ENCODE measurements around the gene HEATR9. TPM values are rescaled to one million over a fixed set of nuclear protein-coding genes. Genes with fewer than 3 reads are reported as not detected.
A peak's percentile ranks its signal among the peaks of the same experiment; 100 is the strongest.

The HEATR9 gene
- total and polyA plus RNA-seq, 2 of the 13 experiments (the other 11 are each of a cell fraction or from before 2014, with no cell fraction given) = not detected

GRCh38 chr17:35913609-35914008 is 44.9 kb upstream of the HEATR9 start:
- CTCF ChIA-PET (ENCODE audit: low intra/inter-chr PET ratio, low total read pairs) = no interaction called here
- Histone ChIP-seq H3K27ac (ENCODE audit: extremely low read length, insufficient read depth, low read length) (no peak overlapping the region), H3K4me3 (replicated peaks in 1 of 3; ENCODE audit: insufficient read depth in 1 of 3, low read depth in 2 of 3, low read length in 3 of 3) (no peak overlapping the region), H3K9me3 (ENCODE audit: low read length) (no peaks in the 10 kb centered on the region), H2AFZ (ENCODE audit: low read length) (no peak overlapping the region), H3K79me2 (ENCODE audit: insufficient read depth, low read length) (no peaks in the 10 kb centered on the region), H3K4me1 (ENCODE audit: insufficient read depth, low read length) (peaks cover 35% of the 10 kb centered on the region), H4K20me1 (ENCODE audit: insufficient read depth, low read length) (no peaks in the 10 kb centered on the region), H3K27me3 (ENCODE audit: control insufficient read depth in 1 of 2, insufficient read depth in 2 of 2, low read length in 2 of 2) (no peaks in the 10 kb centered on the region), H3K36me3 (replicated peaks in 1 of 2; ENCODE audit: control insufficient read depth in 1 of 2, insufficient read depth in 2 of 2, low read length in 2 of 2) (no peaks in the 10 kb centered on the region), H3K4me2 (ENCODE audit: low read depth, low read length) (no peak overlapping the region), H3K9ac (ENCODE audit: insufficient read depth, low read depth, low read length) (no peak overlapping the region)
- in situ Hi-C loops (cut with HindIII; ENCODE audit: extremely low pct_ligation_motif_present, low pct_unique_long_range_greater_than_20kb) (no loop called here), intact Hi-C loops (cut with micrococcal nuclease; ENCODE audit: unreplicated experiment) (no loop called here)
- peak; percentile 48; the same call in 1 of the 3 replicates for ATAC-seq
- POLR2A ChIA-PET = interaction anchor here (1.2 kb wide), 1 partner anchor 105 kb away, joined by 3 read pairs; the partner anchor contains the start of gene TAF15
- TF ChIP-seq GABPB1 (CRISPR knock-in tag; IDR thresholded peaks at IDR 0.05) = no peak
- peak; percentile 49 for TF ChIP-seq HNF4A (CRISPR knock-in tag; IDR thresholded peaks at IDR 0.05)
- no peak for TF ChIP-seq HDAC6 (IDR thresholded peaks at IDR 0.05; ENCODE audit: low read depth, low read length)
- no peak for TF ChIP-seq SATB2 (CRISPR knock-in tag; IDR thresholded peaks at IDR 0.05)
- TF ChIP-seq HNF4G (IDR thresholded peaks at IDR 0.05; ENCODE audit: borderline replicate concordance, low read depth, low read length) = peak; percentile 45; the same call in 1 of the 2 replicates
- TF ChIP-seq HNF4G (CRISPR knock-in tag; IDR thresholded peaks at IDR 0.05; ENCODE audit: borderline replicate concordance, low read depth) = no peak
- peak; percentile 21; the same call in 1 of the 2 replicates for TF ChIP-seq RARA (CRISPR knock-in tag; IDR thresholded peaks at IDR 0.05)
- TF ChIP-seq, protein P1, sequence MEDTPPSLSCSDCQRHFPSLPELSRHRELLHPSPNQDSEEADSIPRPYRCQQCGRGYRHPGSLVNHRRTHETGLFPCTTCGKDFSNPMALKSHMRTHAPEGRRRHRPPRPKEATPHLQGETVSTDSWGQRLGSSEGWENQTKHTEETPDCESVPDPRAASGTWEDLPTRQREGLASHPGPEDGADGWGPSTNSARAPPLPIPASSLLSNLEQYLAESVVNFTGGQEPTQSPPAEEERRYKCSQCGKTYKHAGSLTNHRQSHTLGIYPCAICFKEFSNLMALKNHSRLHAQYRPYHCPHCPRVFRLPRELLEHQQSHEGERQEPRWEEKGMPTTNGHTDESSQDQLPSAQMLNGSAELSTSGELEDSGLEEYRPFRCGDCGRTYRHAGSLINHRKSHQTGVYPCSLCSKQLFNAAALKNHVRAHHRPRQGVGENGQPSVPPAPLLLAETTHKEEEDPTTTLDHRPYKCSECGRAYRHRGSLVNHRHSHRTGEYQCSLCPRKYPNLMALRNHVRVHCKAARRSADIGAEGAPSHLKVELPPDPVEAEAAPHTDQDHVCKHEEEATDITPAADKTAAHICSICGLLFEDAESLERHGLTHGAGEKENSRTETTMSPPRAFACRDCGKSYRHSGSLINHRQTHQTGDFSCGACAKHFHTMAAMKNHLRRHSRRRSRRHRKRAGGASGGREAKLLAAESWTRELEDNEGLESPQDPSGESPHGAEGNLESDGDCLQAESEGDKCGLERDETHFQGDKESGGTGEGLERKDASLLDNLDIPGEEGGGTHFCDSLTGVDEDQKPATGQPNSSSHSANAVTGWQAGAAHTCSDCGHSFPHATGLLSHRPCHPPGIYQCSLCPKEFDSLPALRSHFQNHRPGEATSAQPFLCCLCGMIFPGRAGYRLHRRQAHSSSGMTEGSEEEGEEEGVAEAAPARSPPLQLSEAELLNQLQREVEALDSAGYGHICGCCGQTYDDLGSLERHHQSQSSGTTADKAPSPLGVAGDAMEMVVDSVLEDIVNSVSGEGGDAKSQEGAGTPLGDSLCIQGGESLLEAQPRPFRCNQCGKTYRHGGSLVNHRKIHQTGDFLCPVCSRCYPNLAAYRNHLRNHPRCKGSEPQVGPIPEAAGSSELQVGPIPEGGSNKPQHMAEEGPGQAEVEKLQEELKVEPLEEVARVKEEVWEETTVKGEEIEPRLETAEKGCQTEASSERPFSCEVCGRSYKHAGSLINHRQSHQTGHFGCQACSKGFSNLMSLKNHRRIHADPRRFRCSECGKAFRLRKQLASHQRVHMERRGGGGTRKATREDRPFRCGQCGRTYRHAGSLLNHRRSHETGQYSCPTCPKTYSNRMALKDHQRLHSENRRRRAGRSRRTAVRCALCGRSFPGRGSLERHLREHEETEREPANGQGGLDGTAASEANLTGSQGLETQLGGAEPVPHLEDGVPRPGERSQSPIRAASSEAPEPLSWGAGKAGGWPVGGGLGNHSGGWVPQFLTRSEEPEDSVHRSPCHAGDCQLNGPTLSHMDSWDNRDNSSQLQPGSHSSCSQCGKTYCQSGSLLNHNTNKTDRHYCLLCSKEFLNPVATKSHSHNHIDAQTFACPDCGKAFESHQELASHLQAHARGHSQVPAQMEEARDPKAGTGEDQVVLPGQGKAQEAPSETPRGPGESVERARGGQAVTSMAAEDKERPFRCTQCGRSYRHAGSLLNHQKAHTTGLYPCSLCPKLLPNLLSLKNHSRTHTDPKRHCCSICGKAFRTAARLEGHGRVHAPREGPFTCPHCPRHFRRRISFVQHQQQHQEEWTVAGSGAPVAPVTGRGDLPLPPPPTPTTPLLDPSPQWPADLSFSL (CRISPR knock-in tag; IDR thresholded peaks at IDR 0.05) = no peak
- no peak for TF ChIP-seq ZFP36L2 (CRISPR knock-in tag; IDR thresholded peaks at IDR 0.05)
- 0 out of 2 replicates have a peak, but pooled peaks have one; percentile 15 for TF ChIP-seq NR2F6 (IDR thresholded peaks at IDR 0.05)
- no peak for TF ChIP-seq NR2F6 (CRISPR knock-in tag; IDR thresholded peaks at IDR 0.05)
- TF ChIP-seq, protein P2, sequence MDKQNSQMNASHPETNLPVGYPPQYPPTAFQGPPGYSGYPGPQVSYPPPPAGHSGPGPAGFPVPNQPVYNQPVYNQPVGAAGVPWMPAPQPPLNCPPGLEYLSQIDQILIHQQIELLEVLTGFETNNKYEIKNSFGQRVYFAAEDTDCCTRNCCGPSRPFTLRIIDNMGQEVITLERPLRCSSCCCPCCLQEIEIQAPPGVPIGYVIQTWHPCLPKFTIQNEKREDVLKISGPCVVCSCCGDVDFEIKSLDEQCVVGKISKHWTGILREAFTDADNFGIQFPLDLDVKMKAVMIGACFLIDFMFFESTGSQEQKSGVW (CRISPR knock-in tag; IDR thresholded peaks at IDR 0.05; ENCODE audit: borderline replicate concordance) = no peak
- no peak for TF ChIP-seq DPF2 (CRISPR knock-in tag; IDR thresholded peaks at IDR 0.05; ENCODE audit: borderline replicate concordance, low read depth)
- no peak for FAIRE-seq
- WGBS (ENCODE audit: low lambda C conversion rate) = 5% methylated on average over 4 of the region's 4 CpGs
- BruUV-seq (replicated peaks) = no TSS peak
- no peak for DNase-seq (ENCODE audit: low spot score)

Measured in HepG2 (cell line).